Large intestine (tissue), 3 donors: ENCODE measurements around the gene PRKAR1B. TPM values are rescaled to one million over a fixed set of nuclear protein-coding genes. Genes with fewer than 3 reads are reported as not detected.
A peak's percentile ranks its signal among the peaks of the same experiment; 100 is the strongest.

Experiments used
- DNase-seq, 2 donors: peaks; one replicate each; pipeline versions ENCODE4 v3.0.0 to v3.0.0-alpha.2; 2013
- H3K27ac ChIP-seq: one replicate; pipeline ENCODE4 v1.5.1; 2013; ENCODE audit warnings: low read length
- H3K27me3 ChIP-seq: 2 replicates; pipeline ENCODE4 v1.6.1; 2013; ENCODE audit warnings: low read length; ENCODE audit not compliant: control insufficient read depth, insufficient read depth
- H3K36me3 ChIP-seq: 2 replicates; pipeline ENCODE4 v1.6.1; 2013; ENCODE audit warnings: low read length; ENCODE audit not compliant: control insufficient read depth, insufficient read depth
- H3K4me1 ChIP-seq: one replicate; pipeline ENCODE4 v1.6.1; 2013; ENCODE audit warnings: low read length; ENCODE audit not compliant: control insufficient read depth, insufficient read depth
- H3K4me3 ChIP-seq: one replicate; pipeline ENCODE4 v1.5.1; 2013; ENCODE audit warnings: low read length
- H3K9me3 ChIP-seq: one replicate; pipeline ENCODE4 v1.6.1; 2013; ENCODE audit warnings: mild to moderate bottlenecking, low read depth, low read length, moderate library complexity; ENCODE audit not compliant: control insufficient read depth
- WGBS: methylation state at CpG from one replicate; pipeline ENCODE4 v1.1.5; 2013; ENCODE audit warnings: low lambda C conversion rate; ENCODE audit not compliant: insufficient coverage; 5-methylcytosine and 5-hydroxymethylcytosine counted together
- polyA plus RNA-seq: library from polyadenylated mRNA; unstranded; fragments of 120-200 nt; gene quantifications from one replicate; pipeline ENCODE4 v1.2.1, GENCODE V29; 2013

The PRKAR1B gene
- polyA plus RNA-seq, 1 donor = 34.8 TPM

GRCh38 chr7:732094-732541, 5.0 kb upstream of the PRKAR1B start:
- no CpG with 5 or more reads among the region's 17 CpGs for WGBS
- Histone ChIP-seq H3K27me3 (no peaks in the 10 kb centered on the region), H3K4me1 (peaks cover 17% of the 10 kb centered on the region), H3K4me3 (no peak overlapping the region), H3K9me3 (peaks cover 10% of the 10 kb centered on the region), H3K27ac (peak overlapping the region; percentile 84), H3K36me3 (peaks cover 39% of the 10 kb centered on the region)
- peak; percentile 81 to 88 for DNase-seq

- Histone ChIP-seq H3K4me3 (no peak overlapping the region), H3K36me3 (peaks cover 39% of the 10 kb centered on the region), H3K9me3 (peaks cover 10% of the 10 kb centered on the region), H3K27me3 (no peaks in the 10 kb centered on the region), H3K27ac (peak overlapping the region; percentile 84), H3K4me1 (peaks cover 17% of the 10 kb centered on the region)
- WGBS = 100% methylated on average over 2 of the region's 17 CpGs
- no peak for DNase-seq
Measured at GRCh38 chr7:731440-732085, 4.5 kb upstream of the PRKAR1B start.

GRCh38 chr7:730501-731439, 3.7 kb upstream of the PRKAR1B start:
- Histone ChIP-seq H3K9me3 (peaks cover 10% of the 10 kb centered on the region), H3K4me3 (no peak overlapping the region), H3K4me1 (peaks cover 17% of the 10 kb centered on the region), H3K27me3 (no peaks in the 10 kb centered on the region), H3K36me3 (peaks cover 39% of the 10 kb centered on the region), H3K27ac (peak overlapping the region; percentile 65)
- WGBS = no CpG with 5 or more reads among the region's 23 CpGs
- DNase-seq = no peak

GRCh38 chr7:729140-730000, 2.3 kb upstream of the PRKAR1B start:
- H3K27me3 ChIP-seq = no peaks in the 10 kb centered on the region
- DNase-seq = no peak
- H3K27ac ChIP-seq = no peak overlapping the region
- peaks cover 17% of the 10 kb centered on the region for H3K4me1 ChIP-seq
- H3K9me3 ChIP-seq = peaks cover 8% of the 10 kb centered on the region
- WGBS = 100% methylated on average over 2 of the region's 29 CpGs
- no peak overlapping the region for H3K4me3 ChIP-seq
- H3K36me3 ChIP-seq = peaks cover 35% of the 10 kb centered on the region

GRCh38 chr7:728602-729001, 1.5 kb upstream of the PRKAR1B start:
- no peaks in the 10 kb centered on the region for H3K27me3 ChIP-seq
- peaks cover 39% of the 10 kb centered on the region for H3K36me3 ChIP-seq
- H3K4me3 ChIP-seq = no peak overlapping the region
- DNase-seq = no peak
- no peak overlapping the region for H3K27ac ChIP-seq
- H3K4me1 ChIP-seq = peaks cover 17% of the 10 kb centered on the region
- H3K9me3 ChIP-seq = peaks cover 9% of the 10 kb centered on the region
- WGBS = no CpG with 5 or more reads among the region's 9 CpGs

- peaks cover 16% of the 10 kb centered on the region for H3K4me1 ChIP-seq
- peaks cover 13% of the 10 kb centered on the region for H3K9me3 ChIP-seq
- peak overlapping the region; percentile 43 for H3K27ac ChIP-seq
- H3K4me3 ChIP-seq = peak overlapping the region; percentile 32
- WGBS = 28% methylated on average over 5 of the region's 21 CpGs
- H3K27me3 ChIP-seq = no peaks in the 10 kb centered on the region
- peaks cover 44% of the 10 kb centered on the region for H3K36me3 ChIP-seq
- no peak for DNase-seq
Measured at GRCh38 chr7:727806-728460, 852 bp upstream of the PRKAR1B start.

GRCh38 chr7:726854-727103, 302 bp downstream of the PRKAR1B start:
- WGBS = no CpG with 5 or more reads among the region's 39 CpGs
- peaks cover 6% of the 10 kb centered on the region for H3K4me1 ChIP-seq
- H3K9me3 ChIP-seq = peaks cover 16% of the 10 kb centered on the region
- DNase-seq = no peak
- no peaks in the 10 kb centered on the region for H3K27me3 ChIP-seq
- H3K36me3 ChIP-seq = peaks cover 43% of the 10 kb centered on the region
- H3K27ac ChIP-seq = no peak overlapping the region
- peak overlapping the region; percentile 51 for H3K4me3 ChIP-seq

- no peaks in the 10 kb centered on the region for H3K27me3 ChIP-seq
- no peak within 1 kb of the TSS for H3K27ac ChIP-seq
- peaks cover 4% of the 10 kb centered on the region for H3K4me1 ChIP-seq
- H3K4me3 ChIP-seq = peak within 1 kb of the TSS; percentile 51
- peaks cover 41% of the 10 kb centered on the region for H3K36me3 ChIP-seq
- H3K9me3 ChIP-seq = peaks cover 20% of the 10 kb centered on the region
- DNase-seq = peak; percentile 80 to 90
- no CpG with 5 or more reads among the region's 56 CpGs for WGBS
Measured at GRCh38 chr7:726084-726853, 812 bp downstream of the PRKAR1B start, which contains the start of gene DNAAF5. TSS of gene DNAAF5 (plus strand) at chr7:726699. CDS start at chr7:726721, 22 bp downstream.

- Histone ChIP-seq H3K27ac (no peak overlapping the region), H3K4me3 (peak overlapping the region; percentile 51), H3K9me3 (peaks cover 21% of the 10 kb centered on the region), H3K4me1 (peaks cover 4% of the 10 kb centered on the region), H3K36me3 (peaks cover 33% of the 10 kb centered on the region), H3K27me3 (no peaks in the 10 kb centered on the region)
- WGBS = 100% methylated on average over 1 of the region's 8 CpGs
- DNase-seq = no peak
Measured at GRCh38 chr7:725223-726005, 1.7 kb downstream of the PRKAR1B start.
